GM12872 (cell line): ENCODE measurements around the gene NECTIN3.

Source experiments
- CTCF ChIP-seq: IDR thresholded peaks from 3 replicates; pipeline ENCODE4 v1.5.1; 2011; ENCODE audit warnings: low read depth, mild to moderate bottlenecking, low read length, moderate library complexity; ENCODE audit not compliant: insufficient read depth

NECTIN3 gene

GRCh38 chr3:111084911-111085310 is 13.3 kb downstream of the NECTIN3 start:
- no peak for TF ChIP-seq CTCF

DNA sequence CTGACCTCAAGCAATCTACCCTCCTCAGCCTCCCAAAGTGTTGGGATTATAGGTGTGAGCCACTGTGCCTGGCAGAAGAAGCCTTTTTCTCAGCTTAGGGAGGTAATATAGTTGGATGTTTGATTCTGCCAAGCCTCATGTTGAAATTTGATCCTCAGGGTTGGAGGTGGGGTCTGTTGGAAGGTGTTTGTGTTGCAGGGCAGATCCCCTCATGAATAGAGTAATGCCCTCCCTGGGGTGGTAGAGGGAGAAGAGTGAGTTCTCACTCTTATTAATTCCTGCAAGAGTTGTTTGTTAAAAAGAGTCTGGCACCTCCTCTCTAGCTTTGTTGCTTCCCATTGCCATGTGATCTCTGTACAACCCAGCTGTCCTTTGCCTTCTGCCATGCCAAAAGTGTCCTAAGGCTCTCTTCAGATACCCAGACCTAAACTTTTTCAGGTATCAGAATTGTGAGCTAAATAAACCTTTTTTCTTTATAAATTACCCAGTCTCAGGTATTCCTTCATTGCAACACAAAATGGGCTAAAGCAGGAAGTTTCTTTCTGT is 16.4 kb downstream of the NECTIN3 start:
- no peak for TF ChIP-seq CTCF

DNA sequence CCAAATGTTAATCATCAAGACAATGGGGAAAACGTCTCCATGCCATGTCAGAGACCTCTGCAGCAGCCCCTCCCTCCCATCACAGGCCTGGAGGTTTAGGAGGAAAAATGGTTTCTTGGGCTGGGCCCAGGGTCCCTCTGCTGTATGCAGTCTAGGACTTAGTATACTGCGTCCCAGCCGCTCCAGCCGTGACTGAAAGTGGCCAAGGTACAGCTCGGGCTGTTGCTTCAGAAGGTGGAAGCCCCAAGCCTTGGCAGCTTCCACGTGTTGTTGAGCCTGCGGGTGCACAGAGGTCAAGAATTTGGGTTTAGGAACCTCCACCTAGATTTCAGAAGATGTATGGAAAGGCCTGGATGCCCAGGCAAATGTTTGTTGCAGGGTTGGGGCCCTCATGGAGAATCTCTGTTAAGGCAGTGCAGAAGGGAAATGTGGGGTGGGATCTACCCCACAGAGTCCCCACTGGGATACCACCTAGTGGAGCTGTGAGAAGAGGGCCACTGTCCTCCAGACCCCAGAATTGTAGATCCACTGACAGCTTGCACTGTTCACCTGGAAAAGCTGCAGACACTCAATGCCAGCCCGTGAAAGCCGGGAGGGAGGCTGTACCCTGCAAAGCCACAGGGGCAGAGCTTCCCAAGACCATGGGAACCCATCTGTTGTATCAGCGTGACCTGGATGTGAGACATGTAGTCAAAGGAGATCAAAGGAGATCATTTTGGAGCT is 25.0 kb downstream of the NECTIN3 start:
- TF ChIP-seq CTCF, result no peak

DNA sequence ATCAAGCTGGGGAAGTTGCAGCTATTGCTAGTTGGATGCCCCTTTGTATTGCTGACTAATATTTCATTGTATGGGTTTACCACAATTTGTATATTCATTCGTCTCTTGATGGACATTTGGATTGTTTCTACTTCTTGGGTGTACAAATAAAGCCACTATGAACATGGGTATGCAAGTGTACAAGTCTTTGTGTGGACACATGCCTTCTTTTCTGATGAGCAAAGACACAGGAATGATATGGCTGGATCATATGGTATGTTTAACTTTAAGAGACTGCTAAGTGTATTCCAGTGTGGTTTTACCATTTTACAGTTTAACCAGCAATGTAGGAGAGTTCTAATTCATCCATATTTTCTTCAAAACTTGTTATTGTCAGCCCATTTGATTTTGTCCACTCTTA is 32.2 kb downstream of the NECTIN3 start:
- TF ChIP-seq CTCF, result no peak

DNA sequence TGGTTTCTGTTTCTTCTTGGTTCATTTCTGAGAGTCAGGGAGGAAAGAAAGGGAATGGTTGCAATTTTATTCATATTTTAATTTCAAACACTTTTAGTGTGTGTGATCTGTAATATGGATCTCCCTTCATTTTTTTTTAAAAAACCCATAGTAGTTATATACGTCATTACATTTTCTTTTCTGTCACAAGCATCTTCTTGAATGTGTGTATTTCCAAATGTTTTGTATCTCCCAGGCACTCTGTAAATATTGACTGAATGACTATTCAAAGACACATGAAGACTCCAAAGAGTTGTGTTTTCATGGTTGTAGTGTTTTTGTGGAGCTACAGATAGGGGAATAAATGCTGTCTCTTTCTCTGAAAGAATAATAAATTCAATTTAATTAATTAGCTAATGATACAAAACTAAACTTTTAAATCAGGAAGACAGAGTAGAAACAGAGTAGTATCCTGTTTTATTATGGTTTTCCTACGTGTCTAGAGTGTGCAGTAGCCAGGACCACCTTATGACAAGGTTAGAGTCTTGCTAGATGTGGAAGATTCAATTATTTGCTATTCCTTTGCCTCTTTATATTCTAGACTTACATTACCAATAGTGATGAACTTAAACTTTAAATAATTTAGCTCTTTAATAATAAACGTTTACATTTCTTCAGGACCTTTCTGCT is 35.5 kb downstream of the NECTIN3 start:
- TF ChIP-seq CTCF, result no peak

GRCh38 chr3:111107662-111108035 is 36.0 kb downstream of the NECTIN3 start:
- TF ChIP-seq CTCF, result no peak

- no peak for TF ChIP-seq CTCF
Measured at GRCh38 chr3:111112913-111113312, 41.3 kb downstream of the NECTIN3 start.
